Activated CD4-positive, CD25-positive, alpha-beta regulatory T cell treated with anti-CD3 and anti-CD28 coated beads, Interleukin-2, amount 50 U/mL, for 16 hours (primary cell): Measurements from ENCODE around the gene TIGD7.

Experiments
- DNase-seq: peaks from one replicate; pipeline ENCODE4 v3.0.0-alpha.2; 2020; ENCODE audit warnings: low read depth, low spot score

Gene TIGD7

DNA sequence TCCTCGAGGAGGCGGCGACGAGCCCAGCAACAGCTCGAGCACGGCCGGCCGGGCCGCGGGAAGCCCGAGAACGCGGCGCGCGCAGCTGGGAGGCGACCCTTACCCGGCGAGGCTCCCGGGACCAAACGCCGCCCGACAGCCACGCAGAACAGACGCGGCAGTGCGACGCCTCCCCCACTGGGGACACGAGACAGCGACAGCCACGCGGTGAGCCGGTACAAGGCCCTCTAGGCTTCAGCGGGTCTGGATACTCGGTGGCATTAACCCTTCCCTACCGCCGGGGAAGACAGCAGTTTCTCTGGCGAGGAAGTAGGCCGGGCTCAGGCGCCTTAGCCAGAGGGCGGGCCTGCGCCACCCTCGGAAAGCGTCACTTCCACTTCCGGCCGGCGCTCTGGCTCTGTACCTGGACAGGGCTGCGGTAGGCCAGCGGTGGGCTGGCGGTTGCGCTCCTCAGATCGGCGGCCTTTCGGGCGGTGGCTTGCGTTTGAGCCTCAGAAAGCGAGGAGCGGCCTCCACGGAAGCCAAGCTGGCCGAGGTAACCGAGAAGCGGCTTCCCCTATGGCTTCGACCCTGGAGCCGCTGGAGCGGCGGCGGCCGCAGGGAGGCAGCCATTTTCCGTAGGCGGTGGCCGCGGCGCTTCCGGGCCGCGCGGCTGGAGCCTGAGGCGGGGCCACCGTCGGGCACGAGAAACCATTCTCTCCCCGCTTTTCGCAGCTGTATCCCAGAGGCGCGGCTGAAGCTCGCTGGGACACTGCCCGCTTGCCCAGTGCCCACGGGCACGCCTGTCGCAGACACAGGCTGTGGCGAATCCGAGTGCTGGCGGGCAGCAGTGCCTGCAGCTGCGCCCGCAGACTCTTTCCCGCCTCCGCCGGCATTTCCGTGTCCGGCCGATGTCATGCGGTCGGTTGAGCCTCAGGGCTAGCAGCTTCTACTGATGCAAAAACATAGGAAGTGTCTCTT is at the start of gene TIGD7, which contains the start of gene ZNF75A:
Gene TIGD7, minus strand, starts transcription at position 322 of the 960 bp plus-strand sequence. CDS start 4,816 bp downstream, outside the sequence.
Gene ZNF75A, plus strand, starts transcription at position 389 of the 960 bp plus-strand sequence. CDS start 2,932 bp downstream, outside the sequence.
- peak; percentile 60 for DNase-seq

- no peak for DNase-seq
Measured at GRCh38 chr16:3349175-3349574, 43.9 kb upstream of the TIGD7 start.

GRCh38 chr16:3348547-3349167 is 43.4 kb upstream of the TIGD7 start:
- DNase-seq = no peak

- DNase-seq = no peak
Measured at GRCh38 chr16:3347586-3347985, 42.4 kb upstream of the TIGD7 start.

DNA sequence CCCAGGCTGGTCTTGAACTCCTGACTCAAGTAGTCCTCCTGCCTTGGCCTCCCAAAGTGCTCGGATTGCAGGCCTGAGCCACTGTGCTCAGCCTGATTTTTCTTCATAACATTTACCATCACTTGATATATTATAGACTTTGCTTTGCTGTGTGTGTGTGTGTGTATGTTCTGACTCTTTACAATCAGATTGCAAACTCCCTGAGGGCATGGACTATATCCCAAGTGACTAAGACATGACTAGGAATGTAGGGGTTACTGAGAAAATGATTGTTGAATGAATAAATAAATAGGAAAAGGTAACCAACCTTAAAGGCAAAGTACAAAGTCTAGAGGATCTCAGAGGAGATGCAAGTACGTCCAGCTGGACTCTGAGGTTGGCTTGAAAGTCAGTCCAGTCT is 40.8 kb upstream of the TIGD7 start:
- no peak for DNase-seq

- DNase-seq = no peak
Measured at GRCh38 chr16:3328643-3329042, 23.4 kb upstream of the TIGD7 start.

GRCh38 chr16:3328104-3328503 is 22.9 kb upstream of the TIGD7 start:
- no peak for DNase-seq

- DNase-seq = no peak
Measured at GRCh38 chr16:3327514-3327913, 22.3 kb upstream of the TIGD7 start.

GRCh38 chr16:3321816-3322215 is 16.6 kb upstream of the TIGD7 start:
- DNase-seq = no peak

DNA sequence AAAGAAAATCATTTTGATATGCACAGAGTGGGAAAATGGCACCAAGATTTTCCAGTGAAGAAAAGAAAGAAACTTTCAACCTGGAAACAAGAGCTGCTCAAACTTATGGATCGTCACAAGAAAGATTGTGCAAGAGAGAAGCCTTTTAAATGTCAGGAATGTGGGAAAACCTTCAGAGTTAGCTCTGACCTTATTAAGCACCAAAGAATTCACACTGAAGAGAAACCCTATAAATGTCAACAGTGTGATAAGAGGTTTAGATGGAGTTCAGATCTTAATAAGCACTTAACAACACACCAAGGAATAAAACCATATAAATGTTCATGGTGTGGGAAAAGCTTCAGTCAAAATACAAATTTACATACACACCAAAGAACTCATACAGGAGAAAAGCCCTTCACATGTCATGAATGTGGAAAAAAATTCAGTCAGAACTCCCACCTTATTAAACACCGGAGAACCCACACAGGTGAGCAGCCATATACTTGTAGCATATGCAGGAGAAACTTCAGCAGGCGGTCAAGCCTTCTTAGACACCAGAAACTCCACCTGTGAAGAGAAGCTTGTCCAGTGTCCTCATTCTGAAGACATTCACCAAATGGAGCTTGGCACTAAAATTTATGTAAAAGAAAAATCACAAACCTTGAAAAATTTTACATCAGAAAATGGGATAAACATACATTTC is 12.2 kb upstream of the TIGD7 start:
- no peak for DNase-seq

- no peak for DNase-seq
Measured at GRCh38 chr16:3311496-3311895, 6.3 kb upstream of the TIGD7 start.

GRCh38 chr16:3306078-3306477 is 848 bp upstream of the TIGD7 start:
- DNase-seq = no peak

DNA sequence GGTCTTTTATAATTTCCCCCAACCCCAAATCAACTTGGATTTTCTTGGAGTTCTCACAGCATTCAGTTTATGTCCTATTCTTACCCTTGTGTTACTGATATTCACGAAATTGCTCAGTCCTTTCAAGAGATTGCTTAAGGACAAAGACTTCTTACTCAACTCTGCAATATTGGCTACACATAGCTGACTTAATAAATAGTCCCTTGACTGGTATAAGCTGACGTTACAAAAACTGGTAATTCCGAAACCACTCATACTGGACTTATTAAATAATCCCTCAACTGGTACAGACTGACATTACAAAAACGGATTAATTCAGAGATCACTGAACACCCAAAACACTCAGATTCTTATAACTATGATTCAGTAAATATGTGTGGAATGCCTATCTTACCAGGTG is 860 bp downstream of the TIGD7 start:
- DNase-seq = no peak

GRCh38 chr16:3295783-3296182 is 9.4 kb downstream of the TIGD7 start:
- DNase-seq = no peak

GRCh38 chr16:3295209-3295608 is 10.0 kb downstream of the TIGD7 start:
- no peak for DNase-seq

DNA sequence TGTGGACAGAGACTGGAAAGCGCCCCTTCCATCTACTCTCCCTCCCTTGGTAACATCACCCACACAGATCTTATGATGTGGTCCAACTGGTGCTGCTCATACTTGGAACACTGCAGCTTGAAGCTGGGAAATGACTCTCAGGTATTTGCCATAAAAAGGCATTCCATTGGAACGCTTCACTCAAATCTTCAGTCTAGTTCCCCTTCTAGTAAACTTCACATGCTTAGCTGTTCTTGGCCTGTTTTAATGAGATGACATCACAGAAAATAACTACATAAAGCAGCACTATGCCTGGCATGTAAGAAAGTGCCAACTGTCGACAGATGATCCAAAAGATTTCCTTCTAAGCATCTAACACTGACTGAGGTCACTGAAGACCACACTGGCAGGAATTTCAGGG is 12.6 kb downstream of the TIGD7 start:
- no peak for DNase-seq

GRCh38 chr16:3289998-3290673 is 15.1 kb downstream of the TIGD7 start:
- no peak for DNase-seq

- no peak for DNase-seq
Measured at GRCh38 chr16:3285131-3285530, 20.1 kb downstream of the TIGD7 start.

DNA sequence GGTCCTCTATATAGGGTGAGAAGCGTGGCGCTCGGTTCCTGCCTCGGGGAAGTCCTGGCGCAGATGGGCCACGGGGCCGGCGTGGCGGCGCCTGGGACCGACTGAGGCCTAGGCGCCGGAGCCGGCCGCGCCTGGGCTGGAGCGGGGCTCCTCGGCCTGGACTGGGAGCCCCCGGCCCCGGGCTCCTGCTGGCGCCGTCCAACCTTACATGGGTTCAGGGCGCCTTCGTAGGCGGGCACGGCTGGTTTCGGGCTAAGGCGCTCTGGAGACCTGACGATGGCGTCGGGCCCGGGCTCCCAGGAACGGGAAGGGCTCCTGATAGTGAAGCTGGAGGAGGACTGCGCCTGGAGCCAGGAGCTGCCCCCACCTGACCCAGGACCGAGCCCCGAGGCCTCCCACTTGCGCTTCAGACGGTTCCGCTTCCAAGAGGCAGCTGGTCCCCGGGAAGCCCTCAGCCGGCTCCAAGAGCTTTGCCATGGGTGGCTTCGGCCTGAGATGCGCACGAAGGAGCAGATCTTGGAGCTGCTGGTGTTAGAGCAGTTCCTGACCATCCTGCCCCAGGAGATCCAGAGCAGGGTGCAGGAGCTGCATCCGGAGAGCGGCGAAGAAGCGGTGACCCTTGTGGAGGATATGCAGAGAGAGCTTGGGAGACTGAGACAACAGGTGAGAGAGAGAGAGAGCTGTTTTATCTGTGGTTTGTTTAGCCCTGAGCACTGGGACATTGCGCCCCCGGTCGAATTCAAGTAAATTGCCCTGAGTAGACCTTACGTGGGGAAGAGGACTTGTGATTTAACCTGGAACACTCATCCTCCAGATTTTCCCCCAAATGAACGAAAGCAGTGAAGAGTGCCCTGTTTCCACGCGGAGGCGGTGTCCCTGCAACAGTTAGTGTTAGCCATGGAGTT is 21.4 kb downstream of the TIGD7 start:
- DNase-seq = no peak

- DNase-seq = peak; percentile 90
Measured at GRCh38 chr16:3282730-3283542, 22.3 kb downstream of the TIGD7 start, which contains the start of gene ZNF263. Gene ZNF263 (plus strand): TSS chr16:3283491. CDS start chr16:3283819, 328 bp downstream.
